GM23338 (cell line): ENCODE measurements around the gene NUDT6. TPM values are rescaled to one million over a fixed set of nuclear protein-coding genes. Genes with fewer than 3 reads are reported as not detected.

Source experiments
- ATAC-seq: fragments of 200-7000 bp; cut with Tn5 transposase; 3 replicates; pipeline ENCODE4 v1.9.1; 2020
- DNase-seq: peaks from one replicate; pipeline ENCODE4 v3.0.0-alpha.2; 2015; ENCODE audit warnings: low spot score
- H2AFZ ChIP-seq: fragments of 200-600 bp; sonication (generic); 2 replicates; pipeline ENCODE4 v1.8.0; 2016; ENCODE audit warnings: antibody characterized with exemption, mild to moderate bottlenecking, moderate library complexity
- H3F3A ChIP-seq: fragments of 200-600 bp; sonication (generic); replicated peaks from 2 replicates; pipeline ENCODE4 v1.8.0; 2017; ENCODE audit warnings: antibody characterized with exemption, mixed run types, low read depth
- H3K27ac ChIP-seq: fragments of 200-600 bp; sonication (generic); 2 replicates; pipeline ENCODE4 v1.6.1; 2016; ENCODE audit warnings: low read depth
- H3K27me3 ChIP-seq: fragments of 200-600 bp; sonication (generic); 2 replicates; pipeline ENCODE4 v1.8.0; 2016; ENCODE audit warnings: mild to moderate bottlenecking, mixed run types, moderate library complexity; ENCODE audit not compliant: insufficient read depth
- H3K36me3 ChIP-seq: fragments of 200-600 bp; sonication (generic); 2 replicates; pipeline ENCODE4 v1.8.0; 2016; ENCODE audit warnings: mild to moderate bottlenecking; ENCODE audit not compliant: insufficient read depth
- H3K4me1 ChIP-seq: fragments of 200-600 bp; sonication (generic); 2 replicates; pipeline ENCODE4 v1.8.0; 2016; ENCODE audit warnings: mild to moderate bottlenecking, moderate library complexity; ENCODE audit not compliant: insufficient read depth
- H3K4me2 ChIP-seq: fragments of 200-600 bp; sonication (generic); 2 replicates; pipeline ENCODE4 v1.7.1; 2017; ENCODE audit warnings: mixed run types
- H3K4me3 ChIP-seq: fragments of 200-600 bp; sonication (generic); 2 replicates; pipeline ENCODE4 v1.6.1; 2016; ENCODE audit warnings: mixed run types
- H3K79me2 ChIP-seq: fragments of 200-600 bp; sonication (generic); replicated peaks from 2 replicates; pipeline ENCODE4 v1.8.0; 2017; ENCODE audit warnings: mild to moderate bottlenecking; ENCODE audit not compliant: insufficient read depth
- H3K9me2 ChIP-seq: fragments of 200-600 bp; sonication (generic); 2 replicates; pipeline ENCODE4 v1.8.0; 2017; ENCODE audit not compliant: insufficient read depth
- H4K20me1 ChIP-seq: fragments of 200-600 bp; sonication (generic); replicated peaks from 2 replicates; pipeline ENCODE4 v1.8.0; 2017; ENCODE audit warnings: mild to moderate bottlenecking; ENCODE audit not compliant: insufficient read depth
- H3K27ac Mint-ChIP-seq: 2 replicates; pipeline ENCODE4 v1.8.0; 2020; ENCODE audit warnings: inconsistent platforms, mild to moderate bottlenecking, moderate library complexity, mixed read lengths
- H3K27me3 Mint-ChIP-seq: 3 replicates; pipeline ENCODE4 v1.8.0; 2022; ENCODE audit warnings: low read depth, mild to moderate bottlenecking, moderate library complexity, mixed read lengths, inconsistent platforms; ENCODE audit not compliant: insufficient read depth, poor library complexity
- H3K36me3 Mint-ChIP-seq: 3 replicates; pipeline ENCODE4 v1.8.0; 2021; ENCODE audit warnings: low read depth, mild to moderate bottlenecking, inconsistent platforms, moderate library complexity, mixed read lengths
- H3K4me1 Mint-ChIP-seq: 3 replicates; pipeline ENCODE4 v1.8.0; 2020; ENCODE audit warnings: mild to moderate bottlenecking, inconsistent platforms, mixed read lengths
- H3K4me3 Mint-ChIP-seq: 3 replicates; pipeline ENCODE4 v1.8.0; 2021; ENCODE audit warnings: moderate library complexity, mild to moderate bottlenecking, inconsistent platforms, mixed read lengths
- H3K9me3 Mint-ChIP-seq: 3 replicates; pipeline ENCODE4 v1.8.0; 2020; ENCODE audit warnings: moderate library complexity, mild to moderate bottlenecking, inconsistent platforms, mixed read lengths
- CREB1 ChIP-seq: fragments of 250-450 bp; sonication (Bioruptor Pico); IDR thresholded peaks from 2 replicates; pipeline ENCODE4 v1.5.0; 2020; ENCODE audit warnings: low read depth, mild to moderate bottlenecking, moderate library complexity
- EZH2 ChIP-seq: fragments of 200-600 bp; sonication (generic); IDR thresholded peaks from one replicate; pipeline ENCODE4 v1.8.0; 2017; ENCODE audit warnings: antibody characterized with exemption, mild to moderate bottlenecking, low read depth; ENCODE audit not compliant: unreplicated experiment
- NANOG ChIP-seq: IDR thresholded peaks from 2 replicates; pipeline ENCODE4 v1.6.1; 2016; ENCODE audit warnings: antibody characterized with exemption, borderline replicate concordance
- POLR2AphosphoS5 ChIP-seq: IDR thresholded peaks from 2 replicates; pipeline ENCODE4 v1.6.1; 2016; ENCODE audit warnings: antibody characterized with exemption, low read depth
- STAT1 ChIP-seq: IDR thresholded peaks from one replicate; pipeline ENCODE4 v1.6.1; 2016; ENCODE audit warnings: antibody characterized with exemption; ENCODE audit not compliant: unreplicated experiment
- ZNF331 ChIP-seq: fragments of 250-450 bp; sonication (Bioruptor Pico); IDR thresholded peaks from 2 replicates; pipeline ENCODE4 v1.5.0; 2020; ENCODE audit warnings: low read depth, mild to moderate bottlenecking, moderate library complexity
- polyA plus RNA-seq: library from polyadenylated mRNA; unstranded; fragments of >200 nt; fragmentation: Nextera tagmentation; extraction: Ambion mirVana; gene quantifications from 2 replicates; pipeline ENCODE4 v1.2.1, GENCODE V29; 2016
- total RNA-seq: library from RNA; depleted of rRNA; stranded (reverse); fragments of >200 nt; shearing (Covaris generic); gene quantifications from 2 replicates; pipeline ENCODE4 v1.2.3, GENCODE V29; 2014
- TF ChIP-seq, protein P1 (sequence below): fragments of 250-450 bp; sonication (Bioruptor Pico); IDR thresholded peaks from 2 replicates; pipeline ENCODE4 v1.5.0; 2020; ENCODE audit warnings: mild to moderate bottlenecking, moderate library complexity
- TF ChIP-seq, protein P2 (sequence below): IDR thresholded peaks from 2 replicates; pipeline ENCODE4 v1.6.1; 2016; ENCODE audit warnings: antibody characterized with exemption
- TF ChIP-seq, protein P3 (sequence below): IDR thresholded peaks from one replicate; pipeline ENCODE4 v1.6.1; 2018; ENCODE audit warnings: antibody characterized with exemption; ENCODE audit not compliant: unreplicated experiment

Gene NUDT6
- total and polyA plus RNA-seq, 2 experiments from 2014 or later, result 4.9 to 9.1 TPM

DNA sequence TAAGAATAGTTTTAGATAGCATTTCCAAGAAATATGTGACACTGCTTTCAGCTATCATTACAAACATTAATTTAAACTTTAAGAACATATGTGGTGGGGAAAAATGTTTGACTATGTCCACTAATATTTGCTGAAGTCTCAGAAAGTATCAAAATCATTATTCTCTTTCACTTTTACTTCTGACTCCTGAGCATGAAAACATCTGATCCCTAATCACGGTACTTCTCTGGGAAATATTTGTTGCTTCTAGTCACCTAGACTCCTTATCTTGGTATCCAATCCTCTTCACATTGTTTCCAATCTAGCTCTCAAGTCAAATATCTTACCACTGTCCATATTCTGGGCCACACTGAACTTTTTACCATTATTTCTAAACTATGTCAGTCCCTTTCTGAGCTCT, 10.8 kb downstream of the NUDT6 start (continued):
- TF ChIP-seq, protein P1, sequence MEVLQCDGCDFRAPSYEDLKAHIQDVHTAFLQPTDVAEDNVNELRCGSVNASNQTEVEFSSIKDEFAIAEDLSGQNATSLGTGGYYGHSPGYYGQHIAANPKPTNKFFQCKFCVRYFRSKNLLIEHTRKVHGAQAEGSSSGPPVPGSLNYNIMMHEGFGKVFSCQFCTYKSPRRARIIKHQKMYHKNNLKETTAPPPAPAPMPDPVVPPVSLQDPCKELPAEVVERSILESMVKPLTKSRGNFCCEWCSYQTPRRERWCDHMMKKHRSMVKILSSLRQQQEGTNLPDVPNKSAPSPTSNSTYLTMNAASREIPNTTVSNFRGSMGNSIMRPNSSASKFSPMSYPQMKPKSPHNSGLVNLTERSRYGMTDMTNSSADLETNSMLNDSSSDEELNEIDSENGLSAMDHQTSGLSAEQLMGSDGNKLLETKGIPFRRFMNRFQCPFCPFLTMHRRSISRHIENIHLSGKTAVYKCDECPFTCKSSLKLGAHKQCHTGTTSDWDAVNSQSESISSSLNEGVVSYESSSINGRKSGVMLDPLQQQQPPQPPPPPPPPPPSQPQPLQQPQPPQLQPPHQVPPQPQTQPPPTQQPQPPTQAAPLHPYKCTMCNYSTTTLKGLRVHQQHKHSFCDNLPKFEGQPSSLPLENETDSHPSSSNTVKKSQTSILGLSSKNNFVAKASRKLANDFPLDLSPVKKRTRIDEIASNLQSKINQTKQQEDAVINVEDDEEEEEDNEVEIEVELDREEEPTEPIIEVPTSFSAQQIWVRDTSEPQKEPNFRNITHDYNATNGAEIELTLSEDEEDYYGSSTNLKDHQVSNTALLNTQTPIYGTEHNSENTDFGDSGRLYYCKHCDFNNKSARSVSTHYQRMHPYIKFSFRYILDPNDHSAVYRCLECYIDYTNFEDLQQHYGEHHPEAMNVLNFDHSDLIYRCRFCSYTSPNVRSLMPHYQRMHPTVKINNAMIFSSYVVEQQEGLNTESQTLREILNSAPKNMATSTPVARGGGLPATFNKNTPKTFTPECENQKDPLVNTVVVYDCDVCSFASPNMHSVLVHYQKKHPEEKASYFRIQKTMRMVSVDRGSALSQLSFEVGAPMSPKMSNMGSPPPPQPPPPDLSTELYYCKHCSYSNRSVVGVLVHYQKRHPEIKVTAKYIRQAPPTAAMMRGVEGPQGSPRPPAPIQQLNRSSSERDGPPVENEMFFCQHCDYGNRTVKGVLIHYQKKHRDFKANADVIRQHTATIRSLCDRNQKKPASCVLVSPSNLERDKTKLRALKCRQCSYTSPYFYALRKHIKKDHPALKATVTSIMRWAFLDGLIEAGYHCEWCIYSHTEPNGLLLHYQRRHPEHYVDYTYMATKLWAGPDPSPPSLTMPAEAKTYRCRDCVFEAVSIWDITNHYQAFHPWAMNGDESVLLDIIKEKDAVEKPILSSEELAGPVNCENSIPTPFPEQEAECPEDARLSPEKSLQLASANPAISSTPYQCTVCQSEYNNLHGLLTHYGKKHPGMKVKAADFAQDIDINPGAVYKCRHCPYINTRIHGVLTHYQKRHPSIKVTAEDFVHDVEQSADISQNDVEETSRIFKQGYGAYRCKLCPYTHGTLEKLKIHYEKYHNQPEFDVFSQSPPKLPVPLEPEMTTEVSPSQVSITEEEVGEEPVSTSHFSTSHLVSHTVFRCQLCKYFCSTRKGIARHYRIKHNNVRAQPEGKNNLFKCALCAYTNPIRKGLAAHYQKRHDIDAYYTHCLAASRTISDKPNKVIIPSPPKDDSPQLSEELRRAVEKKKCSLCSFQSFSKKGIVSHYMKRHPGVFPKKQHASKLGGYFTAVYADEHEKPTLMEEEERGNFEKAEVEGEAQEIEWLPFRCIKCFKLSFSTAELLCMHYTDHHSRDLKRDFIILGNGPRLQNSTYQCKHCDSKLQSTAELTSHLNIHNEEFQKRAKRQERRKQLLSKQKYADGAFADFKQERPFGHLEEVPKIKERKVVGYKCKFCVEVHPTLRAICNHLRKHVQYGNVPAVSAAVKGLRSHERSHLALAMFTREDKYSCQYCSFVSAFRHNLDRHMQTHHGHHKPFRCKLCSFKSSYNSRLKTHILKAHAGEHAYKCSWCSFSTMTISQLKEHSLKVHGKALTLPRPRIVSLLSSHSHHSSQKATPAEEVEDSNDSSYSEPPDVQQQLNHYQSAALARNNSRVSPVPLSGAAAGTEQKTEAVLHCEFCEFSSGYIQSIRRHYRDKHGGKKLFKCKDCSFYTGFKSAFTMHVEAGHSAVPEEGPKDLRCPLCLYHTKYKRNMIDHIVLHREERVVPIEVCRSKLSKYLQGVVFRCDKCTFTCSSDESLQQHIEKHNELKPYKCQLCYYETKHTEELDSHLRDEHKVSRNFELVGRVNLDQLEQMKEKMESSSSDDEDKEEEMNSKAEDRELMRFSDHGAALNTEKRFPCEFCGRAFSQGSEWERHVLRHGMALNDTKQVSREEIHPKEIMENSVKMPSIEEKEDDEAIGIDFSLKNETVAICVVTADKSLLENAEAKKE (CRISPR knock-in tag), result no peak
- TF ChIP-seq, protein P2, sequence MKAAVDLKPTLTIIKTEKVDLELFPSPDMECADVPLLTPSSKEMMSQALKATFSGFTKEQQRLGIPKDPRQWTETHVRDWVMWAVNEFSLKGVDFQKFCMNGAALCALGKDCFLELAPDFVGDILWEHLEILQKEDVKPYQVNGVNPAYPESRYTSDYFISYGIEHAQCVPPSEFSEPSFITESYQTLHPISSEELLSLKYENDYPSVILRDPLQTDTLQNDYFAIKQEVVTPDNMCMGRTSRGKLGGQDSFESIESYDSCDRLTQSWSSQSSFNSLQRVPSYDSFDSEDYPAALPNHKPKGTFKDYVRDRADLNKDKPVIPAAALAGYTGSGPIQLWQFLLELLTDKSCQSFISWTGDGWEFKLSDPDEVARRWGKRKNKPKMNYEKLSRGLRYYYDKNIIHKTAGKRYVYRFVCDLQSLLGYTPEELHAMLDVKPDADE, result no peak
- TF ChIP-seq NANOG (no peak), CREB1 (no peak), ZNF331 (no peak)

- H3K27ac Mint-ChIP-seq, result no peak overlapping the region
- Histone ChIP-seq H3K4me1 (peaks cover 5% of the 10 kb centered on the region), H4K20me1 (no peaks in the 10 kb centered on the region), H3K9me2 (no peaks in the 10 kb centered on the region), H3K27me3 (no peaks in the 10 kb centered on the region), H3K27ac (no peak overlapping the region), H3K4me2 (no peak overlapping the region), H3F3A (no peaks in the 10 kb centered on the region), H2AFZ (no peak overlapping the region), H3K36me3 (no peaks in the 10 kb centered on the region), H3K79me2 (no peaks in the 10 kb centered on the region), H3K4me3 (no peak overlapping the region)
- H3K27me3 Mint-ChIP-seq, result peaks cover 2% of the 10 kb centered on the region
- ATAC-seq, result no peak
- no peak for DNase-seq
- peaks cover 3% of the 10 kb centered on the region; the same call in 1 of the 3 replicates for H3K36me3 Mint-ChIP-seq
- TF ChIP-seq CREB1, result no peak
- TF ChIP-seq POLR2AphosphoS5, result no peak
- TF ChIP-seq EZH2, result no peak
- no peak for TF ChIP-seq STAT1
- TF ChIP-seq NANOG, result no peak
- TF ChIP-seq ZNF331, result no peak
- TF ChIP-seq, protein P3, sequence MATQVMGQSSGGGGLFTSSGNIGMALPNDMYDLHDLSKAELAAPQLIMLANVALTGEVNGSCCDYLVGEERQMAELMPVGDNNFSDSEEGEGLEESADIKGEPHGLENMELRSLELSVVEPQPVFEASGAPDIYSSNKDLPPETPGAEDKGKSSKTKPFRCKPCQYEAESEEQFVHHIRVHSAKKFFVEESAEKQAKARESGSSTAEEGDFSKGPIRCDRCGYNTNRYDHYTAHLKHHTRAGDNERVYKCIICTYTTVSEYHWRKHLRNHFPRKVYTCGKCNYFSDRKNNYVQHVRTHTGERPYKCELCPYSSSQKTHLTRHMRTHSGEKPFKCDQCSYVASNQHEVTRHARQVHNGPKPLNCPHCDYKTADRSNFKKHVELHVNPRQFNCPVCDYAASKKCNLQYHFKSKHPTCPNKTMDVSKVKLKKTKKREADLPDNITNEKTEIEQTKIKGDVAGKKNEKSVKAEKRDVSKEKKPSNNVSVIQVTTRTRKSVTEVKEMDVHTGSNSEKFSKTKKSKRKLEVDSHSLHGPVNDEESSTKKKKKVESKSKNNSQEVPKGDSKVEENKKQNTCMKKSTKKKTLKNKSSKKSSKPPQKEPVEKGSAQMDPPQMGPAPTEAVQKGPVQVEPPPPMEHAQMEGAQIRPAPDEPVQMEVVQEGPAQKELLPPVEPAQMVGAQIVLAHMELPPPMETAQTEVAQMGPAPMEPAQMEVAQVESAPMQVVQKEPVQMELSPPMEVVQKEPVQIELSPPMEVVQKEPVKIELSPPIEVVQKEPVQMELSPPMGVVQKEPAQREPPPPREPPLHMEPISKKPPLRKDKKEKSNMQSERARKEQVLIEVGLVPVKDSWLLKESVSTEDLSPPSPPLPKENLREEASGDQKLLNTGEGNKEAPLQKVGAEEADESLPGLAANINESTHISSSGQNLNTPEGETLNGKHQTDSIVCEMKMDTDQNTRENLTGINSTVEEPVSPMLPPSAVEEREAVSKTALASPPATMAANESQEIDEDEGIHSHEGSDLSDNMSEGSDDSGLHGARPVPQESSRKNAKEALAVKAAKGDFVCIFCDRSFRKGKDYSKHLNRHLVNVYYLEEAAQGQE, result no peak
- peaks cover 10% of the 10 kb centered on the region; the same call in 2 of the 3 replicates for H3K4me1 Mint-ChIP-seq
- no peak overlapping the region for H3K4me3 Mint-ChIP-seq
- H3K9me3 Mint-ChIP-seq, result no peaks in the 10 kb centered on the region
Observed at GRCh38 chr4:122909683-122910082, 12.7 kb downstream of the NUDT6 start.
